Left ventricle myocardium inferior (tissue), 1 donor: ENCODE data around the gene ITGB1BP2. TPM values are rescaled to one million over a fixed set of nuclear protein-coding genes. Genes with fewer than 3 reads are reported as not detected.

Experiments
- DNase-seq: peaks from one replicate; pipeline ENCODE4 v3.0.0-alpha.2; 2020
- H3K27ac ChIP-seq: fragments of 200-600 bp; replicated peaks from 2 replicates; pipeline ENCODE4 v1.8.0; 2021
- H3K27me3 ChIP-seq: fragments of 200-600 bp; 2 replicates; pipeline ENCODE4 v1.8.0; 2021; ENCODE audit warnings: low read depth
- H3K36me3 ChIP-seq: fragments of 200-600 bp; 2 replicates; pipeline ENCODE4 v1.8.0; 2021
- H3K4me1 ChIP-seq: fragments of 200-600 bp; 2 replicates; pipeline ENCODE4 v1.8.0; 2021
- H3K4me3 ChIP-seq: fragments of 200-600 bp; 2 replicates; pipeline ENCODE4 v1.8.0; 2021; ENCODE audit warnings: mild to moderate bottlenecking, moderate library complexity
- H3K9me3 ChIP-seq: fragments of 200-600 bp; replicated peaks from 2 replicates; pipeline ENCODE4 v1.8.0; 2021
- intact Hi-C: fragments of 100-400 bp; cut with micrococcal nuclease; formaldehyde crosslinking; loops from one replicate; pipeline ENCODE4 v1.11.0; 2022
- long read RNA-seq: library from polyadenylated mRNA; unstranded; transcript quantifications from one replicate; pipeline ENCODE4 v2.0.0, GENCODE V29; 2021
- total RNA-seq: library from RNA; stranded (reverse); fragmentation: NEBNext Ultra II Directional; extraction: Animal tissue kit (Norgen Biotek cat#: 25700); gene quantifications from one replicate; pipeline ENCODE4 v1.2.1, GENCODE V29; 2021
- TF ChIP-seq, protein P1 (sequence below): fragments of 200-600 bp; IDR thresholded peaks from 2 replicates; pipeline ENCODE4 v1.8.0; 2021; ENCODE audit warnings: antibody characterized with exemption, mild to moderate bottlenecking, borderline replicate concordance
- donor health status: DM: no; HTN: yes; CAD: no; lungs with severe emphysema.

ITGB1BP2 gene
- 111 TPM for total RNA-seq
- long read RNA-seq, transcript ITGB1BP2-201 (11 exons, 1,296 nt): major isoform, 13 of 15 reads
- long read RNA-seq, partial matches to known transcripts: 1 of 15 reads
- long read RNA-seq, other reads (novel, unspliced or antisense): 1 of 15 reads

- intact Hi-C loops: no loop called here
- H3K9me3 ChIP-seq: no peaks in the 10 kb centered on the region
- H3K36me3 ChIP-seq: peaks cover 42% of the 10 kb centered on the region
- peaks cover 17% of the 10 kb centered on the region for H3K4me1 ChIP-seq
- H3K4me3 ChIP-seq: peak within 1 kb of the TSS; percentile 62
- TF ChIP-seq, protein P1, sequence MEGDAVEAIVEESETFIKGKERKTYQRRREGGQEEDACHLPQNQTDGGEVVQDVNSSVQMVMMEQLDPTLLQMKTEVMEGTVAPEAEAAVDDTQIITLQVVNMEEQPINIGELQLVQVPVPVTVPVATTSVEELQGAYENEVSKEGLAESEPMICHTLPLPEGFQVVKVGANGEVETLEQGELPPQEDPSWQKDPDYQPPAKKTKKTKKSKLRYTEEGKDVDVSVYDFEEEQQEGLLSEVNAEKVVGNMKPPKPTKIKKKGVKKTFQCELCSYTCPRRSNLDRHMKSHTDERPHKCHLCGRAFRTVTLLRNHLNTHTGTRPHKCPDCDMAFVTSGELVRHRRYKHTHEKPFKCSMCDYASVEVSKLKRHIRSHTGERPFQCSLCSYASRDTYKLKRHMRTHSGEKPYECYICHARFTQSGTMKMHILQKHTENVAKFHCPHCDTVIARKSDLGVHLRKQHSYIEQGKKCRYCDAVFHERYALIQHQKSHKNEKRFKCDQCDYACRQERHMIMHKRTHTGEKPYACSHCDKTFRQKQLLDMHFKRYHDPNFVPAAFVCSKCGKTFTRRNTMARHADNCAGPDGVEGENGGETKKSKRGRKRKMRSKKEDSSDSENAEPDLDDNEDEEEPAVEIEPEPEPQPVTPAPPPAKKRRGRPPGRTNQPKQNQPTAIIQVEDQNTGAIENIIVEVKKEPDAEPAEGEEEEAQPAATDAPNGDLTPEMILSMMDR: no peak
- peak; percentile 13 for DNase-seq
- H3K27me3 ChIP-seq: no peaks in the 10 kb centered on the region
- peak within 1 kb of the TSS; percentile 83 for H3K27ac ChIP-seq
These were observed at the start of gene ITGB1BP2 for GRCh38 chrX:71301195-71301924. Gene ITGB1BP2, plus strand, starts transcription at chrX:71301750. Its CDS starts 57 bp downstream, at chrX:71301807.

- H3K27me3 ChIP-seq: no peaks in the 10 kb centered on the region
- no peak for DNase-seq
- no peaks in the 10 kb centered on the region for H3K9me3 ChIP-seq
- H3K4me3 ChIP-seq: no peak overlapping the region
- peaks cover 28% of the 10 kb centered on the region for H3K36me3 ChIP-seq
- intact Hi-C loops: no loop called here
- H3K4me1 ChIP-seq: peaks cover 11% of the 10 kb centered on the region
- TF ChIP-seq, protein P1: no peak
- H3K27ac ChIP-seq: no peak overlapping the region
These were observed 49.3 kb upstream of the ITGB1BP2 start for GRCh38 chrX:71252221-71252620.

GRCh38 chrX:71253253-71254091, 48.1 kb upstream of the ITGB1BP2 start:
- Histone ChIP-seq H3K27me3 (no peaks in the 10 kb centered on the region), H3K36me3 (peaks cover 16% of the 10 kb centered on the region), H3K27ac (peak overlapping the region; percentile 90), H3K4me3 (peak overlapping the region; percentile 75), H3K4me1 (peaks cover 11% of the 10 kb centered on the region), H3K9me3 (no peaks in the 10 kb centered on the region)
- DNase-seq: peak; percentile 20
- TF ChIP-seq, protein P1: peak; percentile 52
- intact Hi-C loops: no loop called here

DNA sequence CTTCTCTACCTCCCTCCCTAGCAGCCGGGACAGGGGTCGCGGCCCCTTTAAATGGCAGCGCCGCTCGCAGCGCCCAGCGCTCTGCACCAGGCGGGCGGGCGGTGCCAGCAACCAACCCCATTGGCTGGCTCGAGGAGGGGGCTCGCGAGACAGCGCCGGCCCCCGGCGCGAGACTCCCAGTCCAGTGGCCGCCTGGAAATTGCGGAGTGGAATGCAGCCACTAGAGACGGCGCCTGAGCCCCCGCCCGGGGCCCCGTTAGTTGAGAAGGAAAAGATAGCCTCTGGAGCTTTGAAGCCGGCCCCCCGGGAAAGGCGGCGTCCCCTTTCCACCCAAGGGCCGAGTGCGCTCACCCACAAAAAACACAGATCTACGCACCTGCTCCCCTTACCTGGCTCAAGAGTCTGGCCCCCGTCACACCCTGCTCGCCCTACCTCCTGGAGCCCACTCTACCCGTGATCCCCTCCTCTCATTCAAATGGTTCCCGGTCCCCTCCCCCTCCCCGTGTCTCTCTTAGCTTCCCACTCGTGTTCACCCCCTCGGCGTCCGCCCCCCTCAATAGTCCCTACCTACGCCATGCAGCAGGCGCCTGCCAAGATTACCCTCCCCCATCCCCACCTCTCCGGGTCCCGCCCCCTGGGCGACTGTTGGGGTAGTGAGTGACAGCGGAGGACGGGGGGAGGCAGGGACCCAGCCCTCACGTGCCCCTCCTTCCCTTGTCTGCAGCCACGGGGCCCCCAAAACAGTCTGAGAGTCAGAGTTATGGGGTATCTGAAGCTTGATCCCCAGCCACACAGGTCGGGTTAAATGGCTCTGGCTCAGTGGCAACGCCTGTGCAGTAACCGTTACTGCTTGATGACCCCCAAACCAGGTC, 47.2 kb upstream of the ITGB1BP2 start, which contains the start of gene ZMYM3:
ZMYM3 (minus strand) TSS at position 49 of the 872 bp plus-strand sequence. CDS start 885 bp downstream, outside the sequence.
- H3K27me3 ChIP-seq: no peaks in the 10 kb centered on the region
- H3K4me1 ChIP-seq: peaks cover 11% of the 10 kb centered on the region
- peak within 1 kb of the TSS; percentile 75 for H3K4me3 ChIP-seq
- DNase-seq: peak; percentile 85
- H3K9me3 ChIP-seq: no peaks in the 10 kb centered on the region
- intact Hi-C loops: no loop called here
- H3K27ac ChIP-seq: peak within 1 kb of the TSS; percentile 90
- TF ChIP-seq, protein P1: no peak
- H3K36me3 ChIP-seq: peaks cover 9% of the 10 kb centered on the region

DNA sequence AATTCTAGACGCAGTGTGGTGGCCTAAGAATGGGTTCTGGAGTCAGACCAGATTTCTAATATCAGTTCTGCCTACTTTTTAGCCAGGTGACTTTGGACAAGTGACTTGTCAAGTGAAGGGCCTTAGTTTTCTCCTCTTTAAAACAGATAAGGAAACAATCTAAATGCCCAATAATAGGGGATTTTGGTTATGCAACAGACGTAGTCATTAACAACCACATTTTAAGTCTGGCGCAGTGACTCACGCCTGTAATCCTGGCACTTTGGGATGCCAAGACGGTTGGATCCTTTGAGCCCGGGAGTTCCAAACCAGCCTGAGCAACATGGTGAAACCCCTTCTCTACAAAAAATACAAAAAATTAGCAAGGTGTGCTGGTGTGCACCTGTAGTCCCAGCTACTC, 45.5 kb upstream of the ITGB1BP2 start:
- Histone ChIP-seq H3K27me3 (no peaks in the 10 kb centered on the region), H3K36me3 (no peaks in the 10 kb centered on the region), H3K4me1 (peaks cover 11% of the 10 kb centered on the region), H3K27ac (no peak overlapping the region), H3K9me3 (no peaks in the 10 kb centered on the region), H3K4me3 (no peak overlapping the region)
- DNase-seq: no peak
- TF ChIP-seq, protein P1: no peak
- intact Hi-C loops: no loop called here
